NCI-H2227 (cell line): Measurements from ENCODE around the gene TMPRSS4.

Experiments used
- DNase-seq: peaks from one replicate; lab custom pipeline; 2025; ENCODE audit not compliant: unreplicated experiment; lab: John Stamatoyannopoulos, UW

Gene TMPRSS4

DNA sequence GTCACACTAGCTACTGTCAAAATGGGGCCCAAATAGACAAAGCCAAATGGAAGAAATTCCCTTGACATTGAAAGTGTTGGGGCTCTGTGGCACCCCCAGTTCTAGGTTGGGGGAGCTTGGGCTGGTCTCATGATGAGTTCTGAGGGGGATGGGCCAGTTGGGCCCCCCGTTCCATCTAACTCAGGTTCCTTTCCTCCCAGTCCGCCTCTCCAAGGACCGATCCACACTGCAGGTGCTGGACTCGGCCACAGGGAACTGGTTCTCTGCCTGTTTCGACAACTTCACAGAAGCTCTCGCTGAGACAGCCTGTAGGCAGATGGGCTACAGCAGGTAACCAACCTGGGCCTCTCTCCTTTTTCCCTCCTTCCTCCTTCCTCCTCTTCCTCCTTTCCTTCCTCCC lies 27.6 kb downstream of the TMPRSS4 start:
- DNase-seq, result no peak

DNA sequence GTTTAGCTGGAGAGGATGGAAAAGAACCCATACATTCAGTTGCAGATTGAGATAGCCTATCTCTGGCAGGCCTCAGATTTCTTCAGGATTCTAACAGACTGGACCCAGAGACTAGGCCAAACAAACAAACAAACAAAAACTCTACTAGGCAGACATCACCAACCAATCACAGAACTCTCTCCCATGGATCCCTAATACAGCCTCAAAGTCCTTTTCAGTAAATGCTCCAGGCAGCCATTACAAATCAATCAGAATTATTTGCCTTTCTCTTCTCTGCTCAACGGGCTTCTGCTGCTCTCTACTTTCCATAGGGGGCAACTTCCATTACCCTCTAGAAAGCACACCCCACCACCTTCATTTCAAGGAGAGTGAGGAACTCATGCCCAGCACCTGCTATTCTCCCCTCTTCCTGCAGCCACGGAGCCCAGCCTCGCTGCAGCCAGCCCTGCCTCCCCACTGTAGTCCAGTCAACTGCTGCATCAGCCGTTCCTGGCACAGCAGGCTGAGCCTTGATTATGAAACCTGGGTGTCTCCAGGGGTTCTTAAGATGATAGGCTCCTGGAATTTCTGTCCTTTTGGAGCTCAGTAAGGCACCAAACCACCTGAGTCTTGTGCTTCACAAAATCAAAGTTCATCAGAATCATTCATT lies 28.9 kb downstream of the TMPRSS4 start:
- no peak for DNase-seq

DNA sequence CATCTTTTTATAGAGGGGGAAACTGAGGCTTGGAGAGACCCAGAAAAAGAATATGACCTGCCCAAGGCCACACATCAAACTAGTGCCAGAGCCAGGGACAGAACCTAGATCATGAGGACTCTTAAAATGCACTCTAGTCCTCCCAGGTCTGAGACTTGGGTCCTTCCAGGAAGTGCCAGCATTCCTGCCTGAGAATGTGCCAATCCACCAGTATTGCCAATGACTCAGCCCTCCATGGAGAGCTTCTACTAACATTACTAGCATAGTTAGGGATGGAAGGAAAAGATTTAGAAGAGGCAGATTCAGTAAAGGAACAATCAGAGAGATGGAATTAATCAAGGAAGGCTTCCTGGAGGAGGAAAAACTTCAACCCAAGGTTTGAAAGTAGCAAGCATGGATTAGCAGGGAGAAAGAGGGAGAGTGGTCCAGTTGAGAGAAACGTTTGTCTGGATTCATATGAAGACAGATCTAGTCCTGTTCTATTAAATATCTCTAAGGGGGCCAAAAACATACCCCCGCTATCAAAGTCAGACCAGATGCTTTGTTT lies 30.0 kb downstream of the TMPRSS4 start:
- no peak for DNase-seq

DNA sequence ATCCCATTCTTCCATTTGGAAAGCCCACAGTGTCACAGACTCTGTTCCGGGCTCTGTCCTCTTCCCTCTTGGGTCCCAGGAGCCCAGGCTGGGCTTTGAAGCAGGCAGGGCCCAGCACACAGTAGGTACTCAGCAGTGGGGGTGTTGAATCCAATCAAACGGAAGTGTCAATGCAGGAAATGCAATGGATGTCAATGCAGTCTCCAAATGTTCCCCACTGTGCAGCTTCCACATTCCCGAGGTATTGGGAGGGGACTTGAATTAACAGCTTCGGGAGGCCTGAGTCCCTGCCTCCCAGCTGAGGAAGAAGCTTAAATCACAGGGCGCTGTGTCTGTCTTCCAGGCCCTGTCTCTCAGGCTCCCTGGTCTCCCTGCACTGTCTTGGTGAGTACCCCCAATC lies 31.6 kb downstream of the TMPRSS4 start:
- DNase-seq, result no peak

DNA sequence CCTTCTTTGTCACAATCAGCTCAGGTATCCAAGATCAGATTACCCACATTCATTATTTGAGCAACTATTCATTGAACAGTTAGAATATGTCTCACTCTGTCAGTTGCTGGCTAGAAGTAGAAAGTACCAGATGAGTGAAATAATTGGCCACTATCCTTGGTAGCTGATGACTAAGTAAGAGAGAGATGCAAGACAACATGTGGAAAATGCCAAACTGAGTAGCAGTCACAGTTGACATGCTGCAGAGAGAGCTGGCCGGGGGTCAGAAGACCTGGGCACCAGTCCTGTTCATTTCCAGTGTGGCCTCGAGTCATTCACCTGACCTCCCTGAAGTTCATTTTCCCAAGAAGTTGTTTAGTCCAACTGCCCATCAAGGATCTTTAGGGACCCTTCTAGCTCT lies 32.4 kb downstream of the TMPRSS4 start:
- DNase-seq, result no peak

DNA sequence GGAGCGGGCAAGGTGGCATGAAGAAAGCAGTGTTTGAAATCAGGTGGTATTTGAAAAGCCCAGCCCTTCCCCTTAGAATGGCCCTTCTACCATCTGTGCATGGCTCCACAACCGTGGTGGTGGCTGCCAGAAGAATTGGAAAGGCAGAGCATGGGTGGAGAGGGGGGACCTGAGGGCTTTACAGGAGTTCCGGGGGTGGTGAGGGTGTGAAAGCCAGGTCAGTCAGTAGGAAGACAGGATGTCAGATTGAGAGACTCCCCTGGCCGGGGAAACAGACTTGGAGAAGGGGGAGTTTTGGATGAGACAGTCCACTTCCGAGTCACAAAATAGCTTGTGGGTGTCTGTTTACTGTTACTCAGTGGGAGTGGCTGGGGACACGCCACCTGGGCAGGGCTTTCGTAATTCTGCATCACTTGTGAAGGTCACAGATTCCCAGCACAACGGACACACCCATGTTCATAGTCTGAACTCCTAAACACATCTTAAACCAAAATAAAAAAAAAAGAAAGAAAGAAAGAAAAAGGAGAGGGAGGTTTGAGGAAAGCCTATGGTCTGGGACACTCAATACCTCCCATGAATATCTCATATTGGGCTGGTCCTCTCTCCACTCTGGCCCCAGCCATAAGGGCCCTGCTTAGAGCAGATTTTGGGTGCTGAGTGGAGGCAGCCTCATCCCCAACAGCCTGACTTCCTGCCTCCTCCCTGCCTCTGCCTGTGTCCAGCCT lies 34.3 kb downstream of the TMPRSS4 start:
- no peak for DNase-seq

DNA sequence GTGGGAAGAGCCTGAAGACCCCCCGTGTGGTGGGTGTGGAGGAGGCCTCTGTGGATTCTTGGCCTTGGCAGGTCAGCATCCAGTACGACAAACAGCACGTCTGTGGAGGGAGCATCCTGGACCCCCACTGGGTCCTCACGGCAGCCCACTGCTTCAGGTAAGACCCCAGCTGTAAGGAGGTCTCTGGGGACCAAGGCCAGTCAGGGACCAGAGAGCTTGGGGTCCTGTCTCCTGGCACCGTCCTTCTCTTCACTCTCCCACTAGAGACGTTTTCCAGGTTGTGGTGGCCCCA lies 34.8 kb downstream of the TMPRSS4 start:
- DNase-seq, result no peak

DNA sequence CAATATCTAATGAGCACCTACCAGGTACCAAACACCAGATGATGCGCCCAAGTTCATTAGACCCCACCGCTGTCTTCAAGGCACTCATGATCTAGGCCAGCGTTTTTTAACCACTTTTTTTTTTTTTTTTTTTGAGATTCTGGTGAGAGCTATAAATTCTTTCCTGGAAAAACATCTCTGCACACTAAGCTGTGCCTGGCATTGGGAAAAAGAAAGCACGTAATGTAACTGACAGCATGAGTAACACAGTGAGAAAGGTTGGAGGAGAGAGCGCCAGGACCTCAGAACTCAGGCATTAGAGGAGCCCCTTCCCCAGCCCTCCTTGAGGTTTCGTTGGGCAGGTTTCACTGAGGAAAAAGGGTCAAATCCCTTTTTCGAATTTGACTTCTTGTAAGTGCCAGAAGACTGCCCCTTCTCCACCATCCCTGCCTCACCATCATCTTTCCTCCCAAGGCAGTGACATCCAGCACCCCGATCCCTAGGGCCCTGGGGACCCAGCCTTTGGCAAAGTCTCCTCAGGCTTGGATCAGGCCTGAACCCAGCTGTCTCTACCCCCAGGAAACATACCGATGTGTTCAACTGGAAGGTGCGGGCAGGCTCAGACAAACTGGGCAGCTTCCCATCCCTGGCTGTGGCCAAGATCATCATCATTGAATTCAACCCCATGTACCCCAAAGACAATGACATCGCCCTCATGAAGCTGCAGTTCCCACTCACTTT lies 36.0 kb downstream of the TMPRSS4 start:
- DNase-seq, result no peak

DNA sequence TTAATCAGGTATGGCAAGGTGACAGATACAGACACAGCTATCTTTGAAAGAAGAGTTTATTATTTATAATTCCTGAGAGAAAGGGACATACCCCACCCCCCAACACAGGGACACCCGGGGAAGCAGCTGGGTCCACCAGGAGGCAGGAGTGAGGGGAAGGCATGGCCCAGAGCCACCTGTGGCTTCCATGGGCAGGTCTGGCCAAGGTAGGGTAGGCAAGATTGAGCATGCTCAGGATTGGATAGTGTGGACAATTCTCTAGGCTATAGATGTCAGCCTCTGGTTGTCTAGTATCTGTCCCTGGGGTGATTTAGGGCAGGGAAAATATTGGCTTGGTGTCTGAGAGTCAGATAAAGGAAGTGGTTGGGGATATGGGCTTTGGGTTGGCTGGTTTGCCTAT lies 37.4 kb downstream of the TMPRSS4 start:
- no peak for DNase-seq

DNA sequence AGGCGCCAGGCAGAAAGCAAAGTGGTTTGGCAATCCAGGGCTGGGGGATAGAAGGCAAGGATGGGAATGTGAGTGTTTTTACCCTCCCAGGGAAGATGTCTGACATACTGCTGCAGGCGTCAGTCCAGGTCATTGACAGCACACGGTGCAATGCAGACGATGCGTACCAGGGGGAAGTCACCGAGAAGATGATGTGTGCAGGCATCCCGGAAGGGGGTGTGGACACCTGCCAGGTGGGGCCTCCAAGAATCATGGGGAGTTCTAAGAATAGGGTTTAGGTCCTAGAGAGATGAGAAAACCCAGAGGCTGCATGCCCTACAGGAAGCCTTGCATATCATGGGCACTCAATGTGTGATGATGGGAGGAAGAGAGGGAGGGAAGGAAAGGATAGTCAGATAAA lies 38.2 kb downstream of the TMPRSS4 start:
- no peak for DNase-seq

DNA sequence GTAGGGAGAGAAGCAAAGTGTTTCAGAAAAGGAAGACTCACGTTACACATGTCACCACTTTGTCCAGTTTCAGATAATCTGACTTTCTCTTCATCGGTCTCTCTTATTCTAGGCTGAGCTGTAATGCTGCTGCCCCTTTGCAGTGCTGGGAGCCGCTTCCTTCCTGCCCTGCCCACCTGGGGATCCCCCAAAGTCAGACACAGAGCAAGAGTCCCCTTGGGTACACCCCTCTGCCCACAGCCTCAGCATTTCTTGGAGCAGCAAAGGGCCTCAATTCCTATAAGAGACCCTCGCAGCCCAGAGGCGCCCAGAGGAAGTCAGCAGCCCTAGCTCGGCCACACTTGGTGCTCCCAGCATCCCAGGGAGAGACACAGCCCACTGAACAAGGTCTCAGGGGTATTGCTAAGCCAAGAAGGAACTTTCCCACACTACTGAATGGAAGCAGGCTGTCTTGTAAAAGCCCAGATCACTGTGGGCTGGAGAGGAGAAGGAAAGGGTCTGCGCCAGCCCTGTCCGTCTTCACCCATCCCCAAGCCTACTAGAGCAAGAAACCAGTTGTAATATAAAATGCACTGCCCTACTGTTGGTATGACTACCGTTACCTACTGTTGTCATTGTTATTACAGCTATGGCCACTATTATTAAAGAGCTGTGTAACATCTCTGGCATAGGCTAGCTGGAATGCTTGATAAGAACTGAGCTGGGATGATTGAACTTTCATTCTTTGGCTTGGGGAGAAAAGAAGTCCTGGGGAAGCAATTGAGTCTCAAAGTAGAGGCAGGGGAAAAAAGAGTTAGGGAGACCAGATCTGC lies 41.1 kb downstream of the TMPRSS4 start:
- no peak for DNase-seq

DNA sequence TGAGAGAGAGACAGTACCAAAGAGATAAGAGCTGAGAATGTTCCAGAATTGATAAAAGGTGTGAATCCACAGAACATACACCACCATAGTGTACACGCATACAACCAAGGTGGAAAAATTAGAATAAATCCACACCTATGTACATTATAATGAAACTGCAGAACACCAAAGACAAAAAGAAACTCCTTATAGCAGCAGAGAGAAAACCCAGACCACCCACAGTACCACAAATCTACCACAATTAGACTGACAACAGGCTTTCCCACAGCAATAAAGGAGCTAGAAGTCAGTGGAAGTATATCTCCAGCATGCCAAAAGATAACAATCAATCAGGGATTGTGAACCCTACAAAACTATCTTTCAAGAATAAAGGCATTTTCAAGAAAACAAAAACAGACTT lies 43.9 kb downstream of the TMPRSS4 start:
- no peak for DNase-seq

DNA sequence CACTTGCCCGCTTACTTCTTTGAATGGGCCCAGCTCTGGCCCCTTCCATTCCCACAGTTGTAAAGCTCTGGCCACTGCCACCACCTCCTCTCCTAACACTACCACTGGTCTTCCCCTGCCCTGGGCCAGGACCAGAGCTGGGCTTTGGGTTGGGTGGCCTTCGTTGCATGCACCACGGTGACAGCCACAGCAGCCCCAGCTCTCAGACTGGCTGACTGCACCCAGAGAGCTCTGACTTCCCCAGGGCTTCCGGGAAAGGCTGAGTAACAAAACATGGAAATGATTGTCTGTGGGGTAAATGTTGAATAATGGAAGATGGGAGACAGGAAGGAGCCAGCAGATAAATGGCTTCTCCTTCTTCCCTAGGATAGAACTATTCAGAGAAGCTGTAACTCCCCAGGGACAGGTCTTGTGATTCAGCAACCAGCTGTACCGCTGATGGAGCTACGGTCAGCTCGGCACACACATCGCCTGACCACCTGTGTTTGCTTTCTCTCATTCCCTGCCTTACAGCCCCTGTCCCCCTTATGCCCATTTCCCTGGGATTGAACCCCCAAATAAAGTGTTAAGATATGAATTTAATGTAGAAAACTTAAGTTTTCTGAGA lies 48.2 kb downstream of the TMPRSS4 start:
- no peak for DNase-seq

DNA sequence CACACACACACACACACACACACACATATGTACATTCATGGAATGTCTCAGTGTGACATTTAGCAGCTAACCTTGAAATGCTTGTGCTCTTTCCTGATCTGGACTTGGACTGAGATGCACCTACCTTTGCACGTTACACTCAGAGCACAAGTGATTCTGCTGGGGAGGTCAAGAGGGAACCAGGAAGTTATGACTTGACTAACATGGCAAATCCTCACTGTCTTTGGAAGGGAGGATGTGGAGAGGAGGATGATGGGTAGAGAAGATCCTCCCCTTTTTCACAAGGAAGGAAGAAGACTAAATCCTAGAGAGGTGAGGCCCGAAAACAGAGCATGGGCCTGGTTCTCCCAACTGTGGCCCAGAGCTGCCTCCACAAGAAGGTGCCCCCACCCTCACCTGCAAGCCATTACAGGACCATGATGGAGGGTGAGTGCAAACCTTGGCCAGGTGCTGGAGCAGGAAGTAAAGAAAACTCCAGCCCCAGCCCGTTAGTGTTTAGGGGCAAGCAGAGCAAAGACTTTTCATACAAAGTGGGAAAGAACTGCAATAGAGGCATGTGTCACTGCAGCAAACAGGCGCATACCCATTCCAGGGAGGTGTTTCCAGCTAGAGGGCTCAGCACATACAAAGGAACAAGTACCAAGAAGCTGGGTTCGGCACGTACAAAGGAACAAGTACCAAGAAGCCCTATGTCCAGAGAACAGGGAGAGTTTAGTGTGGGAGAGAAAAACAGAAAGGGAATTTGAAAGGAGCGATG lies 49.4 kb downstream of the TMPRSS4 start:
- no peak for DNase-seq

DNA sequence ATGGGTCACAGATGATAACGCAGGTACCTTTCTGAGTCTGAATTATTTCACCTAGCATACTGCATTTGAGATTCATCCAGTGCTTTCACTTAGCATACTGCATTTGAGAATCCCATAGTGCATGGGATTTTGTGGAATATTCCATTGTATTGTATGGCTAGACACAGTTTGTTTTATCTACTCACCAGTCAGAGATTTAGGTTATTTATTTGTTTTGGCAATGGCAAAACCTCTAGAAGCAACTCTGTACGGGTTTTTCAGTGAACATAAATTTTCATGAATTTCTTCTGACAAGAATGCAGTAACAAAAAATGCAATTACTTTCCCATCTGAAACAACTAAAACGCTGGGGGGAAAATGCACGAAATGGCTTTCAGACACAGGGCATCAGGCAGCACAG lies 51.4 kb downstream of the TMPRSS4 start:
- DNase-seq, result no peak

DNA sequence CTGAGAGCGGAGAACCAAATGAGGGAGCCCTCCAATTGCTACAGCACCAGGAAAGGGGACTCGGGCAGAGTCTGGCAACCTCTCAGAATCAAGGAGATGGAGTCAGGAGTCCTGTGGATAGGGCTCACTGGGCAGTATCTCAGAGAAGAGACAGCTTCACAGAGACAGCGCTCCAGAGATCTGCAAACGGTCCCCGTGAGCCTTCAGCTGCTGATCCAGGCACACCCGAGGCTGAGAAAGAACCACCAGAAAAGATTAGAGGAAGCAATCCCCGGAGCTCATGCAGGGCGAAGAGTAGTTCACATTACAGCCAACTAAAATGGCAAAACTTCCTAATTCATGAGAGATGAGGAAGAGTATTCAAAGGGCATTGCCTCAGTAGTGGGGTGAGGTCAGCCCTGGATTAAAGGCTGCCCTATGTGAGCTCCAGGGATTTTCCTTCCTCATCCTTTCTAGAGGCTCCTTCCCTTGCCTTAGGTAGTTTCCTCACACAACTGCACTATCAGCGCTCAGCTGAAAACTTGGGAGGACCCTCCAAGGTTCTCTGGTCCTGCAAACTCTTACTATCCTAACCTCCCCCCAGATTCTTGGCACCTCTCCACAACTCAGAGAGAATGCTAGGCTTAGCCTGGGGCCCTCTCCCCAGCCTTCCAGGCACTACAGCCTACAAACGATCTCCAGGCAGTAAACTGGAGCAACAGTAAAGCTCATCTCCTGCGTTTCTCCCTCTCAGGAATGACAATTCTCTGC lies 52.0 kb downstream of the TMPRSS4 start:
- DNase-seq, result no peak

DNA sequence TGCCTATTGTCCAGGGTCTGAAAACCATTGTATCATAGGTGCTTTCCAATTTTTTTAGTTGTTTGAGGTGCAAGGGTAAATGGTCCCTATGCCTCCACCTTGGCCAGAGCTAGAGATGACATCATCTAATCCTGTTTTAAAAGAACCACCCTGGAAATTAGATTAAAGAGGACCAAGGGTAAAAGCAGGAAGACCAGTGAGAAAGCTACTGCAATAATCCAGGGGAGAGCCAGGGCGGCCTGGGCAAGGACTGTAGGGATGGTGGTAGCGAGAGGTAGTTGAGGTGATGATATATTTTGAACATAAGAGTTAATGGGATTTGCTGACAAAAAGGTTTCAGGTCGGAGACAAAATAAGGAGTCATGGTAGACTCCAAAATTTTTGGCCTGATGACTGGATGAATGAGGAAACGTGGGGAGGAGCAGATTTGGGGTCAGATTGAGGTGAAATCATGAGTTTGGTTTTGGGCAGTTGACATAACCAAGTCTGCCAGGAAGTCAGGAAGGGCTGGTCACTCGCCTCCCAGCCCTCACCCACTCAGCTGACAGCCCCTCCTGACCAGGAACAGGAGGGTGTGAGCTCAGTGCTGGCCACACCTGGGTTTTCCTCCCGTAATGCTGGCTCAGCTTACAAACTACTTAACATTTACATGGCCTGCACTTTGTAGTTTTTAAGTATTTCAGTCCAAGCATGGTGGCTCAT lies 52.7 kb downstream of the TMPRSS4 start:
- DNase-seq, result no peak

DNA sequence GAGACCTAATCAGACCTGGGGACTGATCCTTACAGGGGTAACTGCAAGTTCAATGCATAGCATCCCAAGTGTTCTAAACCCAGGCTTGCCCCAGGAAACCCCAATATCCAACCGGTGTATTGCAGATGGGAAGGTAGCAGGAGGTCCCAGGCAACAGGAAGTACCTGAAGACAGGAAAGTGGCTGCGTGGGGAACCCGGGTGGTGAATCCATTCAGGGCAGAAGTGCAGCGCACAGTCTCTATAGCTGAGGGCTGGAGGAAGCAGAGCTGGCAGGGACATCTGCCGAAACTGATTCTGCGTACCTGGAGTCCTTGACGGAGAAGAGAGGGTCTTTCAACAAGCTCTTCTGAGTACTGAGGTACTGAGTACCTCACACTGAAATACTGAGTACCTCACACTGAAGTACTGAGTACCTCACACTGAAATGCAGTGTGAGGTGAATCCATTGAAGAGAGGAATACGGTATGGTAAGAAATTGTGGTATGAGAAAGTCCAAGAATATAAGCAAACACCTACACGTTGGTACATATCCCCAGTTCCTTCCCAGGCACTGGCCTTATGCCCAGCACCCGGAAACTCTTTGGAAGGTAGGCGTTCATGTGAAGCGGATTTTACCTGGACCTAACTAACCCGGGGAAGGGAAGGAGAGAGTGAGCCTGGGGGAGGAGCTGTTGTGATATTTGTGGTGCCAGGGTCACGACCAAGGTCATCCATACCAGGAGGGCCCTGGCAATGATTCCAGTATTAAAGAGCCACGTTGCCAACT lies 55.7 kb downstream of the TMPRSS4 start:
- DNase-seq, result no peak
